Endothelial cell of umbilical vein (primary cell): ENCODE results near the gene ZNF527.

ENCODE experiments used
- CTCF ChIP-seq, 2 donors: IDR thresholded peaks; 1 replicate in 1 of 2; 2 replicates in 1 of 2; pipeline ENCODE4 v1.5.1; 2011; ENCODE audit warnings: low read length in 2 of 2, mild to moderate bottlenecking in 2 of 2, moderate library complexity in 2 of 2, control low read depth in 1 of 2, inconsistent platforms in 1 of 2, low read depth in 1 of 2; ENCODE audit not compliant: insufficient read depth in 1 of 2; ENCODE audit errors: extremely low read depth in 1 of 2
- JUN ChIP-seq: IDR thresholded peaks from 2 replicates; pipeline ENCODE4 v1.6.1; 2011; ENCODE audit warnings: borderline replicate concordance, low read depth; ENCODE audit not compliant: insufficient read length, insufficient read depth
- MAX ChIP-seq: IDR thresholded peaks from 2 replicates; pipeline ENCODE4 v1.6.1; 2011; ENCODE audit not compliant: insufficient read depth, insufficient read length
- POLR2A ChIP-seq: IDR thresholded peaks from 2 replicates; pipeline ENCODE4 v1.6.1; 2012; ENCODE audit warnings: low read depth, mild to moderate bottlenecking, control low read depth, low read length
- POLR2AphosphoS5 ChIP-seq: IDR thresholded peaks from 2 replicates; pipeline ENCODE4 v1.6.1; 2012; ENCODE audit warnings: low read depth, mild to moderate bottlenecking, control low read depth, low read length, moderate library complexity; ENCODE audit not compliant: insufficient read depth

- TF ChIP-seq POLR2AphosphoS5 (no peak), POLR2A (no peak), JUN (no peak), MAX (no peak), CTCF (IDR thresholded peaks at IDR 0.05; ENCODE audit: extremely low read depth in 1 of 2, insufficient read depth in 1 of 2, low read depth in 1 of 2, low read length in 2 of 2) (no peak)
Observed at GRCh38 chr19:37413313-37414084, 42.6 kb downstream of the ZNF527 start.
